Activated T-helper 2 cell treated with anti-CD3 and anti-CD28 coated beads, Interferon-gamma antibody, Interleukin-2, Interleukin-4, amounts not matched to agents 10 μg/mL and 5 μg/mL and 100 μg/mL, durations not matched to agents 14 hours and 24 hours and 36 hours (primary cell): ENCODE data around the gene DMAC2L. TPM values are rescaled to one million over a fixed set of nuclear protein-coding genes. Genes with fewer than 3 reads are reported as not detected.

Experiments
- DNase-seq: peaks from one replicate; pipeline ENCODE4 v3.0.0; 2021; ENCODE audit warnings: low spot score
- H3K27ac Mint-ChIP-seq: one replicate; pipeline ENCODE4 v1.8.0; 2021; ENCODE audit warnings: mixed read lengths
- H3K27me3 Mint-ChIP-seq: one replicate; pipeline ENCODE4 v1.8.0; 2021; ENCODE audit warnings: low read depth, mixed read lengths
- H3K36me3 Mint-ChIP-seq: one replicate; pipeline ENCODE4 v1.8.0; 2021; ENCODE audit warnings: low read depth, mixed read lengths
- H3K4me1 Mint-ChIP-seq: one replicate; pipeline ENCODE4 v1.8.0; 2021; ENCODE audit warnings: low read depth, mixed read lengths
- H3K4me3 Mint-ChIP-seq: one replicate; pipeline ENCODE4 v1.8.0; 2021; ENCODE audit warnings: low read depth, mild to moderate bottlenecking, moderate library complexity, mixed read lengths
- H3K9me3 Mint-ChIP-seq: one replicate; pipeline ENCODE4 v1.8.0; 2021; ENCODE audit warnings: mixed read lengths
- intact Hi-C: fragments of 100-400 bp; cut with micrococcal nuclease; formaldehyde crosslinking; loops from one replicate; pipeline ENCODE4 v1.15.1; 2023
- total RNA-seq: library from RNA; stranded (reverse); gene quantifications from 2 replicates; pipeline ENCODE4 v1.2.3, GENCODE V29; 2022

DMAC2L gene
- 13.6 and 16.2 TPM in 2 replicates for total RNA-seq

- peak; percentile 89 for DNase-seq
- Mint-ChIP-seq H3K27ac (peak within 1 kb of the TSS; percentile 98), H3K9me3 (peaks cover 14% of the 10 kb centered on the region), H3K4me3 (peak within 1 kb of the TSS; percentile 91), H3K4me1 (peaks cover 47% of the 10 kb centered on the region), H3K36me3 (peaks cover 35% of the 10 kb centered on the region), H3K27me3 (no peaks in the 10 kb centered on the region)
- intact Hi-C loops: loop anchor here (1.0 to 10.0 kb wide), 6 partner anchors 9 to 680 kb away; partner anchors contain the start of genes KLHDC1 and VCPKMT
Observed at GRCh38 chr14:50311972-50312733, at the start of gene DMAC2L, which contains the start of gene L2HGDH. TSS of gene DMAC2L (plus strand) at chr14:50312324. CDS start at chr14:50321488, 9,164 bp downstream. TSS of gene L2HGDH (minus strand) at chr14:50312229. CDS start at chr14:50312150, 79 bp downstream.

GRCh38 chr14:50262865-50263264, 49.3 kb upstream of the DMAC2L start:
- intact Hi-C loops: no loop called here
- Mint-ChIP-seq H3K36me3 (peaks cover 12% of the 10 kb centered on the region), H3K27me3 (no peaks in the 10 kb centered on the region), H3K27ac (no peak overlapping the region), H3K4me1 (no peaks in the 10 kb centered on the region), H3K9me3 (no peaks in the 10 kb centered on the region), H3K4me3 (no peak overlapping the region)
- DNase-seq: no peak

- no peak for DNase-seq
- Mint-ChIP-seq H3K27me3 (no peaks in the 10 kb centered on the region), H3K27ac (no peak overlapping the region), H3K36me3 (peaks cover 12% of the 10 kb centered on the region), H3K9me3 (no peaks in the 10 kb centered on the region), H3K4me1 (no peaks in the 10 kb centered on the region), H3K4me3 (no peak overlapping the region)
- intact Hi-C loops: no loop called here
Observed at GRCh38 chr14:50263321-50263720, 48.8 kb upstream of the DMAC2L start.

GRCh38 chr14:50265029-50265428, 47.1 kb upstream of the DMAC2L start:
- Mint-ChIP-seq H3K27me3 (no peaks in the 10 kb centered on the region), H3K4me3 (no peak overlapping the region), H3K9me3 (no peaks in the 10 kb centered on the region), H3K27ac (no peak overlapping the region), H3K4me1 (no peaks in the 10 kb centered on the region), H3K36me3 (peaks cover 14% of the 10 kb centered on the region)
- DNase-seq: no peak
- intact Hi-C loops: no loop called here

- Mint-ChIP-seq H3K4me3 (no peak overlapping the region), H3K27ac (no peak overlapping the region), H3K36me3 (peaks cover 11% of the 10 kb centered on the region), H3K27me3 (no peaks in the 10 kb centered on the region), H3K4me1 (no peaks in the 10 kb centered on the region), H3K9me3 (no peaks in the 10 kb centered on the region)
- DNase-seq: no peak
- intact Hi-C loops: no loop called here
Observed at GRCh38 chr14:50270932-50271331, 41.2 kb upstream of the DMAC2L start.

GRCh38 chr14:50272498-50272897, 39.6 kb upstream of the DMAC2L start:
- Mint-ChIP-seq H3K4me3 (no peak overlapping the region), H3K27me3 (no peaks in the 10 kb centered on the region), H3K27ac (no peak overlapping the region), H3K9me3 (no peaks in the 10 kb centered on the region), H3K4me1 (no peaks in the 10 kb centered on the region), H3K36me3 (peaks cover 13% of the 10 kb centered on the region)
- intact Hi-C loops: no loop called here
- DNase-seq: no peak

- Mint-ChIP-seq H3K27ac (no peak overlapping the region), H3K36me3 (peaks cover 4% of the 10 kb centered on the region), H3K9me3 (no peaks in the 10 kb centered on the region), H3K4me3 (no peak overlapping the region), H3K4me1 (no peaks in the 10 kb centered on the region), H3K27me3 (no peaks in the 10 kb centered on the region)
- DNase-seq: no peak
- intact Hi-C loops: no loop called here
Observed at GRCh38 chr14:50285861-50286260, 26.3 kb upstream of the DMAC2L start.

- Mint-ChIP-seq H3K4me3 (no peak overlapping the region), H3K4me1 (no peaks in the 10 kb centered on the region), H3K9me3 (no peaks in the 10 kb centered on the region), H3K36me3 (peaks cover 13% of the 10 kb centered on the region), H3K27me3 (no peaks in the 10 kb centered on the region), H3K27ac (no peak overlapping the region)
- intact Hi-C loops: no loop called here
- DNase-seq: no peak
Observed at GRCh38 chr14:50288146-50288545, 24.0 kb upstream of the DMAC2L start.

GRCh38 chr14:50290306-50290705, 21.8 kb upstream of the DMAC2L start:
- no peak for DNase-seq
- intact Hi-C loops: no loop called here
- no peak overlapping the region for H3K27ac Mint-ChIP-seq
- H3K36me3 Mint-ChIP-seq: peaks cover 19% of the 10 kb centered on the region
- H3K27me3 Mint-ChIP-seq: no peaks in the 10 kb centered on the region
- H3K4me3 Mint-ChIP-seq: no peak overlapping the region
- no peaks in the 10 kb centered on the region for H3K9me3 Mint-ChIP-seq
- no peaks in the 10 kb centered on the region for H3K4me1 Mint-ChIP-seq

GRCh38 chr14:50299585-50299984, 12.5 kb upstream of the DMAC2L start:
- Mint-ChIP-seq H3K36me3 (peaks cover 31% of the 10 kb centered on the region), H3K27ac (no peak overlapping the region), H3K9me3 (peaks cover 6% of the 10 kb centered on the region), H3K4me1 (peaks cover 4% of the 10 kb centered on the region), H3K27me3 (no peaks in the 10 kb centered on the region), H3K4me3 (no peak overlapping the region)
- no peak for DNase-seq
- intact Hi-C loops: no loop called here

- Mint-ChIP-seq H3K27ac (no peak overlapping the region), H3K9me3 (peaks cover 6% of the 10 kb centered on the region), H3K4me3 (no peak overlapping the region)
Observed at GRCh38 chr14:50301914-50302313, 10.2 kb upstream of the DMAC2L start.

GRCh38 chr14:50303744-50304471, 8.2 kb upstream of the DMAC2L start:
- no peak overlapping the region for H3K27ac Mint-ChIP-seq
- no peak for DNase-seq
- H3K4me1 Mint-ChIP-seq: peaks cover 9% of the 10 kb centered on the region
- H3K9me3 Mint-ChIP-seq: peaks cover 6% of the 10 kb centered on the region
- intact Hi-C loops: no loop called here
- H3K27me3 Mint-ChIP-seq: no peaks in the 10 kb centered on the region
- no peak overlapping the region for H3K4me3 Mint-ChIP-seq
- H3K36me3 Mint-ChIP-seq: peaks cover 27% of the 10 kb centered on the region

More at GRCh38 chr14:50301914-50302313, 10.2 kb upstream of the DMAC2L start:
- no peak for DNase-seq
- intact Hi-C loops: no loop called here
- no peaks in the 10 kb centered on the region for H3K27me3 Mint-ChIP-seq
- H3K4me1 Mint-ChIP-seq: peaks cover 4% of the 10 kb centered on the region
- H3K36me3 Mint-ChIP-seq: peaks cover 31% of the 10 kb centered on the region

GRCh38 chr14:50308363-50308915, 3.7 kb upstream of the DMAC2L start:
- H3K9me3 Mint-ChIP-seq: peaks cover under 1% of the 10 kb centered on the region
- no peak for DNase-seq
- no peak overlapping the region for H3K4me3 Mint-ChIP-seq
- intact Hi-C loops: no loop called here
- no peak overlapping the region for H3K27ac Mint-ChIP-seq
- peaks cover 10% of the 10 kb centered on the region for H3K36me3 Mint-ChIP-seq
- no peaks in the 10 kb centered on the region for H3K27me3 Mint-ChIP-seq
- peaks cover 28% of the 10 kb centered on the region for H3K4me1 Mint-ChIP-seq
